ENCODE results near the gene ZFAND6.

GRCh38 chr15:80011596-80011995 lies 47.9 kb upstream of the ZFAND6 start:
- no peak for TF ChIP-seq POLR2A (IDR thresholded peaks at IDR 0.05)
- TF ChIP-seq CTCF (IDR thresholded peaks at IDR 0.05) = no peak

Data from prostate gland (tissue), 2 donors.